ENCODE results near the gene UBE3A.

DNA sequence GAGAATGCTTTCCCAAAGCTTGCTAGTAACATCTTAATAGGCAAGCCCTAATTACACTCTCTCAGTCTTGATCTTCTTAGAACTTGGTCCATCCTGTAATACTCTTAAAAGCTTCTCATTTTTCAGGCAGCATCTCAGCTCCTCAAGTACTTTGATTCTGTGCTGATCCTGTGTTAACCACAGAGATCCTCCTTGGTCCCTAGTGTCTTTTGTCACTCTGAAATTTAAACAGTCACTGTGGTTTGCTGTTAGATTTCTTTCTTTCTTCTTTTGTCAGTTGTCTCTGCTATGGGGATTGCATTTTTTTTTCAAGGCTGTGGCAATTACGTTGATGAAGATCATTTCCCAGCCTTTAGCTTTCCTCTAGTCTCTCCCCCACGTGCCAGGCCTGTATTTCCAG lies 26.0 kb upstream of the UBE3A start:
- TF ChIP-seq RAD21 (IDR thresholded peaks at IDR 0.05; ENCODE audit: low read length), result no peak
- TF ChIP-seq, protein P1, sequence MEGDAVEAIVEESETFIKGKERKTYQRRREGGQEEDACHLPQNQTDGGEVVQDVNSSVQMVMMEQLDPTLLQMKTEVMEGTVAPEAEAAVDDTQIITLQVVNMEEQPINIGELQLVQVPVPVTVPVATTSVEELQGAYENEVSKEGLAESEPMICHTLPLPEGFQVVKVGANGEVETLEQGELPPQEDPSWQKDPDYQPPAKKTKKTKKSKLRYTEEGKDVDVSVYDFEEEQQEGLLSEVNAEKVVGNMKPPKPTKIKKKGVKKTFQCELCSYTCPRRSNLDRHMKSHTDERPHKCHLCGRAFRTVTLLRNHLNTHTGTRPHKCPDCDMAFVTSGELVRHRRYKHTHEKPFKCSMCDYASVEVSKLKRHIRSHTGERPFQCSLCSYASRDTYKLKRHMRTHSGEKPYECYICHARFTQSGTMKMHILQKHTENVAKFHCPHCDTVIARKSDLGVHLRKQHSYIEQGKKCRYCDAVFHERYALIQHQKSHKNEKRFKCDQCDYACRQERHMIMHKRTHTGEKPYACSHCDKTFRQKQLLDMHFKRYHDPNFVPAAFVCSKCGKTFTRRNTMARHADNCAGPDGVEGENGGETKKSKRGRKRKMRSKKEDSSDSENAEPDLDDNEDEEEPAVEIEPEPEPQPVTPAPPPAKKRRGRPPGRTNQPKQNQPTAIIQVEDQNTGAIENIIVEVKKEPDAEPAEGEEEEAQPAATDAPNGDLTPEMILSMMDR (IDR thresholded peaks at IDR 0.05), result no peak
- no peak for TF ChIP-seq REST (IDR thresholded peaks at IDR 0.05; ENCODE audit: low read depth, low read length)
- TF ChIP-seq GABPA (IDR thresholded peaks at IDR 0.05; ENCODE audit: low read depth), result no peak
- TF ChIP-seq POLR2AphosphoS5 (IDR thresholded peaks at IDR 0.05; ENCODE audit: low read depth, low read length), result no peak
- TF ChIP-seq, protein P2, sequence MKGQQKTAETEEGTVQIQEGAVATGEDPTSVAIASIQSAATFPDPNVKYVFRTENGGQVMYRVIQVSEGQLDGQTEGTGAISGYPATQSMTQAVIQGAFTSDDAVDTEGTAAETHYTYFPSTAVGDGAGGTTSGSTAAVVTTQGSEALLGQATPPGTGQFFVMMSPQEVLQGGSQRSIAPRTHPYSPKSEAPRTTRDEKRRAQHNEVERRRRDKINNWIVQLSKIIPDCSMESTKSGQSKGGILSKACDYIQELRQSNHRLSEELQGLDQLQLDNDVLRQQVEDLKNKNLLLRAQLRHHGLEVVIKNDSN (IDR thresholded peaks at IDR 0.05; ENCODE audit: borderline replicate concordance, low read depth), result no peak
- TF ChIP-seq YY1 (IDR thresholded peaks at IDR 0.05; ENCODE audit: low read depth), result no peak

All from SK-N-SH (cell line).